SJCRH30 (cell line): Measurements from ENCODE around the gene TP73. TPM values are rescaled to one million over a fixed set of nuclear protein-coding genes. Genes with fewer than 3 reads are reported as not detected.

Source experiments
- DNase-seq, 2 experiments: peaks; one replicate each; pipeline ENCODE4 v3.0.0-alpha.2; 2015 to 2020
- H3K27ac ChIP-seq: fragments of 250-450 bp; sonication (Bioruptor Pico); 2 replicates; pipeline ENCODE4 v1.5.1; 2020; ENCODE audit warnings: mild to moderate bottlenecking, moderate library complexity
- H3K27me3 ChIP-seq: fragments of 250-450 bp; sonication (Bioruptor Pico); 2 replicates; pipeline ENCODE4 v1.5.1; 2020; ENCODE audit warnings: mild to moderate bottlenecking, moderate library complexity
- H3K36me3 ChIP-seq: fragments of 250-450 bp; sonication (Bioruptor Pico); 2 replicates; pipeline ENCODE4 v1.5.1; 2020; ENCODE audit warnings: mild to moderate bottlenecking, moderate library complexity
- H3K4me1 ChIP-seq: fragments of 250-450 bp; sonication (Bioruptor Pico); 2 replicates; pipeline ENCODE4 v1.5.1; 2020; ENCODE audit warnings: mild to moderate bottlenecking, moderate library complexity
- H3K4me3 ChIP-seq: fragments of 250-450 bp; sonication (Bioruptor Pico); 2 replicates; pipeline ENCODE4 v1.5.1; 2020; ENCODE audit warnings: mild to moderate bottlenecking, moderate library complexity
- H3K9me3 ChIP-seq: fragments of 250-450 bp; sonication (Bioruptor Pico); replicated peaks from 2 replicates; pipeline ENCODE4 v1.5.1; 2020; ENCODE audit warnings: mild to moderate bottlenecking, moderate library complexity
- total RNA-seq: library from RNA; depleted of rRNA; stranded (reverse); fragments of >200 nt; shearing (Covaris generic); gene quantifications from 2 replicates; pipeline ENCODE4 v1.2.3, GENCODE V29; 2014

The TP73 gene
- total RNA-seq, 1 experiment from 2014 or later, result 14.9 TPM

DNA sequence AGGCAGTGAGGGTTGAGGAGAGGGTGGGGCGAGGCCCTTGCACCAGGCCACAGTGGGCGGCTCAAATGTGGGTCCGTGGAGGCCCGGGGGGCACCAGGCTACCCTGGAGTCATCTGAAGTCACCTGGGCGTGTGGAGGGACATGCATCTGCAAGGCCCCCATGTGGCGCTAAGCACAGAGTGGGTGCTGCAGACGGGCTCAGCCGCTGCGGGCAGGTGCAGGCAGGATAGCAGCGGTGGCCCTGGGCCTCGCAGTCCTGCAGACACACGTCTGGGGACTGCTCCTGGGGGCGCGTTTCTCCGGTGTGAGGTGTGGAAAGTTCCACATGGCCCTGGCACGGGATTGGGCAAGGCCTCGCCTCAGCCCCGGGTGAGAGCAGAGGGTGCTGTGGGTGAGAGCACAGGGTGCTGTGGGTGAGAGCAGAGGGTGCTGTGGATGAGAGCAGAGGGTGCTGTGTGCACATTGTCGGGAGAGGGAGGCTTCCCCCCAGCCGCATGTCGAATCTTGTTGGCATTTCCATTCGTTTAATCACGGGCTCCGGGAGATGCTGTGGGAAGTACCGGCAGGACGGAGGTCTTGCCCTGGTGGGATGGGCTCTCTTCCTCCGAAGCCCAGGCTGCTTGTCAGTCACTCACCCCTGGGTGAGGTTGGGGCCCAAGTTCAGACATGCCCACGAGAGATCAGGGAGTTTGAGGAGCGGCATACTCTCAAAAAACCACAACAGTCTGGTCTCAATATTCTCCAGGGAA is 46.5 kb downstream of the TP73 start:
- H3K27me3 ChIP-seq, result no peaks in the 10 kb centered on the region
- H3K27ac ChIP-seq, result no peak overlapping the region
- H3K9me3 ChIP-seq, result no peaks in the 10 kb centered on the region
- peaks cover 7% of the 10 kb centered on the region; the same call in 1 of the 2 replicates for H3K4me1 ChIP-seq
- no peak for DNase-seq
- H3K4me3 ChIP-seq, result no peak overlapping the region
- no peaks in the 10 kb centered on the region for H3K36me3 ChIP-seq

DNA sequence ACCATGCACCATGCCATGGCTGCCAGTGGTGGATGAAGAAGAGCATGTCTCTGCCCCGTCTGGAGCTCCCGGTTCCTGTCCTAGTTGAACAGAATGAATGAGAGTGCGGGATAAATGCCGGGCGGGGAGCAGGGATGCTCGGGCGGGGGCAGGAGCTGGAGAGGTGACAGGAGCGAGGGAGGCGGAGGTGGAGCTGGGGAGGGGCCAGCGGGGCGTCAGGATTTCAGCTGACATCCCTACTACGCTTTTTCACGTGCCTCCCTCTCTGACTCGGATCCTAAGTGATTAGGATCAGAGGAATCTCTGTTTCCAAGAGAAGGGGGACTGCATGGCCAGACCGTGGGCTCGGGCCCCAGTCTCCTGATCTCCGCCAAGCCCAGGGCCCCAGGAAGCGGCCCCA is 47.3 kb downstream of the TP73 start:
- DNase-seq, result no peak
- Histone ChIP-seq H3K36me3 (no peaks in the 10 kb centered on the region), H3K4me1 (peaks cover 7% of the 10 kb centered on the region; the same call in 1 of the 2 replicates)

DNA sequence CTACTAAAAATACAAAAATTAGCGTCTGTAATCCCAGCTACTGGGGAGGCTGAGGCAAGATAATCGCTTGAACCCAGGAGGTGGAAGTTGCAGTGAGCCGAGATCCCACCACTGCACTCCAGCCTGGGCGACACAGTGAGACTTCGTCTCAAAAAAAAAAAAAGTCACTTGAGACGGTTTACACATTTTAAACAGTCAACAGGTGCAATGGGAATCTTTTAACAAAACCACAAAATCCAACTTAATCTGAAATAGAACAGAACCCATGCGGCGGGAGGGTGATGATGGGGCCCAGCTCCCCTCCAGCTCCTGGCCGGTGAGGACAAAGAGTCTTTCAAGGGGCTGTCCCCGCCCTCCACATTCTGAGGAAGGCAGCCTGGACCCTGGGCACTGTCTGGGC is 48.3 kb downstream of the TP73 start:
- Histone ChIP-seq H3K27me3 (no peaks in the 10 kb centered on the region), H3K9me3 (no peaks in the 10 kb centered on the region), H3K36me3 (no peaks in the 10 kb centered on the region), H3K4me3 (no peak overlapping the region), H3K27ac (no peak overlapping the region), H3K4me1 (peaks cover 7% of the 10 kb centered on the region; the same call in 1 of the 2 replicates)
- DNase-seq, result peak in 1 of 2 experiments; percentile 53

More for the DNA sequence above, 47.3 kb downstream of the TP73 start:
- Histone ChIP-seq H3K4me3 (no peak overlapping the region), H3K27me3 (no peaks in the 10 kb centered on the region), H3K9me3 (no peaks in the 10 kb centered on the region), H3K27ac (no peak overlapping the region)

DNA sequence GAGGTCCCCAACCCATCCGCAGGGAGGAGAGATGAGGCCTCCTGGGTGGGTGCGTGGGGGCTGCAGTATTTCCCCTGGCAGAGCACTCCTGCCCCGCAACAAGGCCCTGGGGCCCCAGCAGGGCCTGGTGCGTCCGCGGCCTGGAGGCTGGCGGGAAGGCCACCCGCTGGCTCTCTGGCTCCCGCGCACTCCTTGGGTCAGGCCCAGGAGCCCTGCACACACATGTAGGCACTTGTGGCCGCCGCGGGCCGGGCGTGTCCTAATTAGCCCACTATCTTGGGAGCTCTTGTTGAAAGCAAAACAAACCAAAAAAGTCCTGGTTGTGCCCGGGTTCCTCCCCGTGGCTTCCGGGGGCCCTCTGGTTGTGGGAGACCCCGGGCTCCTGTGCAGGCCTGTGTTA is 50.2 kb downstream of the TP73 start:
- no peak overlapping the region for H3K27ac ChIP-seq
- no peak for DNase-seq
- no peaks in the 10 kb centered on the region for H3K9me3 ChIP-seq
- no peaks in the 10 kb centered on the region for H3K27me3 ChIP-seq
- H3K36me3 ChIP-seq, result no peaks in the 10 kb centered on the region
- H3K4me1 ChIP-seq, result peaks cover 7% of the 10 kb centered on the region; the same call in 1 of the 2 replicates
- no peak overlapping the region for H3K4me3 ChIP-seq

DNA sequence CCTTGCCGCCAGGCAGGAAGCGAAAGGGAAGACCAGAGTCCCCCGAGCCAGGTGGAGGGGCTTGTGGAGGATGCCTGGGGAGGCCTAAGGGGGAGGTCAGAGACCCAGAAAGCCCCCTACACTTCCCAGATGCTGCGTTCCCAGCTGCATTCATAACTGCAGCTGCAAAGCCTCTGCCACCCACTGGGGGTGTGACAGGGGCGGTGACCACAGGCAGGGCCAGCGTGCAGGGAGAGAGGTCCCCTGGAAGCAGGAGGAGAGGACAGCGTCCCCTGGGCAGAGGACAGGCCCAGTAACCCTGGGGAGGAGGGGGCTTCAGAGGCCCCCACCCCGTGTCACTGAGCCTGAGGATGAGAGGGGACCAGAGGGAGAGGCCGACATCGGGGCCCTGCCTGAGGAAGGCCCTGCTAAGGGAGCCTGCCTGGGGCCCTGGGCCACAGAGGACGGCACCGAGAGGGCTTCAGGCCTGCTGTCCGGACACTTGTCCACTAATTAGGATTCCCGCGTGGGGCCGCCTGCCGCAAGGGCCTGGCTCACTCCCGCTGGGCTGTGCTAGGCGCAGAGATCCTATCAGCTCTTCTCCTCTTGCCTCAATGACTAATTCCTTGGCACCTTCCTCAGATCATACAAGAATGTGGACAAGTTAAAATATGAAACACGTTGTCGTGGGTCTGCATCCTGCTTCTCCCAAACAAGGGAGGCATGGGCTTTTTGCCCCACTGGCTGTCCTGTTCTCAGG is 50.8 kb downstream of the TP73 start:
- Histone ChIP-seq H3K9me3 (no peaks in the 10 kb centered on the region), H3K36me3 (no peaks in the 10 kb centered on the region), H3K27ac (no peak overlapping the region), H3K4me1 (peaks cover 7% of the 10 kb centered on the region; the same call in 1 of the 2 replicates), H3K27me3 (no peaks in the 10 kb centered on the region), H3K4me3 (no peak overlapping the region)
- DNase-seq, result no peak

DNA sequence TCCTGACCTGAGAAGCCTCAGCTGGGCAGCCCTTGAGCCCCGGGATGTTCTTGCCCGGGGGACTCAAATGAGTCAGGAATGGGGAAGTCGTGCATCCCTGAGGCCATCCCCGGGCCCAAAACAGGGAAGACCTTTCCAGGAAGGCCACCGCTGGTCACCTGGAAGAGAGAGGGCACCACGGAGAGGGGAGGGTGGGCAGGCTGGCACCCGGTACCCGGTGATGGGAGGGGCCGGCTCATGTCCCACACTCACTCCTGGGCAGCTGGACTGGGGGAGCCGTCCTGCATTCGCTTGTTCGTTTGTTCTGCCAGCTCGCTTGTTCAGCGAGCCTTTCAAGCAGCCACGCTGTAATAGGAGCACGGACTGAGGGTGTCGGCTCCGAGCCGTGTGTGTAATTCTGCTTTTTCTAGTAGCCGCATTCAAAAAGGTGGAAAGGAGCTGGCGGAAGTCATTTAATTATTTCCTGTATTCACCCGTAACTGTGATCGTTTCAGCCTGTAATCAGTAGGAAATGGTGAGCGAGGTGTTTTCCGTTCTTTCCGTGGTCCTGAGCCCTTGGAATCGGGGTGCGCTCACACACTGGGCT is 51.6 kb downstream of the TP73 start:
- H3K27ac ChIP-seq, result no peak overlapping the region
- no peak overlapping the region for H3K4me3 ChIP-seq
- H3K36me3 ChIP-seq, result no peaks in the 10 kb centered on the region
- no peaks in the 10 kb centered on the region for H3K9me3 ChIP-seq
- DNase-seq, result no peak
- peaks cover 7% of the 10 kb centered on the region; the same call in 1 of the 2 replicates for H3K4me1 ChIP-seq
- no peaks in the 10 kb centered on the region for H3K27me3 ChIP-seq

DNA sequence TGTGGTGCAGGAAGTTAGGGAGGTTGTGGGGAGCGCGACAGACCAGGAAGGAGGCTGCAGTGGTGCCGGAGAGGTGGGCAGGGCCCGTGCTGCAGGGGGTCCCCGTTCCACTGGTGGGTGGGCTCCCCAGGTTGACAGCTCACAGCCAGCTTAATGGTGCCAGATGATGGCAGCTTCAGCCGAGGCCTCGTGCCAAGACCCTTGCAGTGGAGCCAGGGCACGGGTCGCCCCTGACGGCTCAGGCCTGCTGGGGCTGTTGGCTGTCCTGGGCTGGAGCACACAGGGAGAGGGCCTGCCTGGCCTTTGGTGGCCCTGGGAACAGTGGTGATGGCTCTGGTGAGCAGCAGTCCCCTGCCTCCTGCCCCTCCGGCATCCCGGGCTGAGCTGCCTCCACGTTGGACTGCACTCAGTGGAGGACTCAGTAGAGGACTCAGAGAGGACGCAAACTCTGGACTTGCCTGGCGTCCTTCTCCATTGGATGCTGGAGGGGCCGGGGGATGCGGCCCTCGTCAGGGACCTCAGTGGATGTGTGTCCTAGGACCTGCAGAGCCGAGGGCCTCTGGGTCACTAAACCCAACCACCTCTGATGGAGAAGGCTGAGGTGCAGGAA is 53.1 kb downstream of the TP73 start:
- no peak for DNase-seq
- H3K36me3 ChIP-seq, result no peaks in the 10 kb centered on the region
- H3K9me3 ChIP-seq, result no peaks in the 10 kb centered on the region
- no peak overlapping the region for H3K4me3 ChIP-seq
- H3K4me1 ChIP-seq, result peaks cover 7% of the 10 kb centered on the region; the same call in 1 of the 2 replicates
- no peaks in the 10 kb centered on the region for H3K27me3 ChIP-seq
- H3K27ac ChIP-seq, result no peak overlapping the region

DNA sequence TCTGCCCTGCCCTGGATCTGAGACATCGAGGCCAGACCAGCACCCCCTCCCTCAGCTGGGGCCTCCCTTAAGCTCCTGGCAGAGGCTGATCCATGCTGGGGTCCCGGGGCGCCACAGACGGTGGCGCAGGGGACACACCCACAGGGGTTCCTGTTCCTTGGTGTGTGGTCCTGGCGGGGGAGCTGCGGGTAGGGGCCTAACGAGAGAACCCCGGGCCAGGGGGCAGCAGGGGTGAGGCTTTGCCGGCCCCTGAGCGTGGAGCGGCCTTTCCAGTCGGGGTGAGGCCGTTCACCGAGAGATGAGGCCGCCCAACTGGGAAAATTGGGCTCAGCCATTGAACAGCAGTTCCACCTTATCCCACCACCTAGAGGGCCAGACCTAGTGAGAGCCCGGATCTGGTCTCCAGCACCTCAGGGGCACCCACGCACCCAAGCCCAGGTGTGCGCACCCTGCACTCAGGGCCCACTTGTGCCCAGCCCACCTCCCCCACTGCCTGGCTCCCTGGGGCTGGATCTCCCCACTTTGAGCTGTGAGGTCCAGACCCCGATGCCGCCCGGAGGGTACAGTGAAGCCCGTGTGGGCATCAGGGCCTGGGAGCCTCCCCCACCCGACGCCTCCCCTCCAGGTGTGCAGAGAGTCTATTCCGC is 54.5 kb downstream of the TP73 start:
- no peak overlapping the region for H3K27ac ChIP-seq
- no peak overlapping the region for H3K4me3 ChIP-seq
- H3K27me3 ChIP-seq, result no peaks in the 10 kb centered on the region
- DNase-seq, result no peak
- H3K9me3 ChIP-seq, result no peaks in the 10 kb centered on the region
- H3K4me1 ChIP-seq, result peaks cover 10% of the 10 kb centered on the region; the same call in 1 of the 2 replicates
- H3K36me3 ChIP-seq, result no peaks in the 10 kb centered on the region

DNA sequence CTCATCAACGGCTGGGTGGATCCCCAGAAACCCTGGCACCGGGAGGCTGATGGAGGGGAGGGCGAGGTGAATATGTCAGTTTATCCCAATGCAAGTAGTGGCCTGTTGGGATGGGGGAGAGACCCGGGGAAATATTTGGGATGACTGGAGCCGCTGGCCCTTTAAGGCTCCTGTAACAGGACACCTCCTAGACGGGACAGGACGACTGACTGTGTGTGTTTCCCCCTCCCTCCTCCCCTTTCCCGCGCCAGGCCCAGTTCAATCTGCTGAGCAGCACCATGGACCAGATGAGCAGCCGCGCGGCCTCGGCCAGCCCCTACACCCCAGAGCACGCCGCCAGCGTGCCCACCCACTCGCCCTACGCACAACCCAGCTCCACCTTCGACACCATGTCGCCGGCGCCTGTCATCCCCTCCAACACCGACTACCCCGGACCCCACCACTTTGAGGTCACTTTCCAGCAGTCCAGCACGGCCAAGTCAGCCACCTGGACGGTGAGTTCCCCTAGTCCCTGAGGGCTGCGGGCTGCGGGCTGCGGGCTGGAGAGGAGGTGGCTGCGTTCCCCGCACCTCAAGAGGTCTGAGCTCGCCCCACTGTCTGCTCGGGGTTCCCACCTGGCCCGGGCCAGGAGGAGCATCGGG is 55.1 kb downstream of the TP73 start:
- Histone ChIP-seq H3K27me3 (no peaks in the 10 kb centered on the region), H3K36me3 (no peaks in the 10 kb centered on the region), H3K4me3 (no peak overlapping the region), H3K9me3 (no peaks in the 10 kb centered on the region), H3K27ac (no peak overlapping the region), H3K4me1 (peaks cover 15% of the 10 kb centered on the region; the same call in 1 of the 2 replicates)
- DNase-seq, result peak in 1 of 2 experiments; percentile 29

DNA sequence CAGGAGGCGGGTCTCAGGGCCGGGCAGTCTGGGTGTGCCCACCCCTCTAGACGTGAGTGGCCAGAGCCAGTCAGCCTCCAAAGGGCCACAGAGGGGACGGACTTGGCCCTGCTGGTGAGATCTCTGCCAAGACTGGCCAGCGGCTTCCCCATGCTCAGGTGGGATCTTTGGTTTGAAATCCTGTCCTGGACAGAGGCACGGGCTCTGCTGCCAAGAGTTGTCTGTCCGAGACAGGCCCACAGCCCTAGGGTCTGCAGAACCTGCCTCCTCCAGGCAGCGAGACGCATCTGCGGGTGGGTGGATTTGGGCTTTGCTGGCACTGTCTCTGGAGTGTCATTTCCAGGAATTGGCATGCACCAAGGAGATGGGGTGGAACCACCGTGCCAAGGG is 55.6 kb downstream of the TP73 start:
- H3K4me1 ChIP-seq, result peaks cover 18% of the 10 kb centered on the region
- no peak overlapping the region for H3K4me3 ChIP-seq
- H3K27ac ChIP-seq, result no peak overlapping the region
- DNase-seq, result no peak
- H3K27me3 ChIP-seq, result no peaks in the 10 kb centered on the region
- H3K9me3 ChIP-seq, result no peaks in the 10 kb centered on the region
- no peaks in the 10 kb centered on the region for H3K36me3 ChIP-seq

DNA sequence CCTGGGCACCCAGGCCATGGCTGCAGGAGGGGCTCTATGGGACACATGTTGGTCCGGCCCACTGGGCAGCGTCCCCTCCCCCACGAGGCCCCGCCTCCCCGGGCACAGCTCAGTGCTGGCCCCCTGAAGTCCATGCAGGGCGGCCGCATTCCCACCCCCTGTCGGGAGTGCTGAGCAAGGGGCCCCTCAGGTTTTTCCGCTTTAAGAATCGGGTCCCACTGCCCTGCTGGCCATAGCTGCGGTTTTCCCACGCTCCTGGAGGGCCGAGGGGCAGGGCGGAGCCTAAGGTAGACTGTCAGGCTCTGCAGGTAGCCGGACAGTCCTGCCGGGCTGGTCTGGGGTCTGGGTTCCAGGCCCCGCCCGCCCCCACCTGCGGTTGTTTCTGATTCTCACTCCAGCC is 56.5 kb downstream of the TP73 start:
- no peaks in the 10 kb centered on the region for H3K27me3 ChIP-seq
- H3K36me3 ChIP-seq, result no peaks in the 10 kb centered on the region
- no peaks in the 10 kb centered on the region for H3K9me3 ChIP-seq
- H3K27ac ChIP-seq, result no peak overlapping the region
- peaks cover 22% of the 10 kb centered on the region for H3K4me1 ChIP-seq
- H3K4me3 ChIP-seq, result no peak overlapping the region
- DNase-seq, result no peak

DNA sequence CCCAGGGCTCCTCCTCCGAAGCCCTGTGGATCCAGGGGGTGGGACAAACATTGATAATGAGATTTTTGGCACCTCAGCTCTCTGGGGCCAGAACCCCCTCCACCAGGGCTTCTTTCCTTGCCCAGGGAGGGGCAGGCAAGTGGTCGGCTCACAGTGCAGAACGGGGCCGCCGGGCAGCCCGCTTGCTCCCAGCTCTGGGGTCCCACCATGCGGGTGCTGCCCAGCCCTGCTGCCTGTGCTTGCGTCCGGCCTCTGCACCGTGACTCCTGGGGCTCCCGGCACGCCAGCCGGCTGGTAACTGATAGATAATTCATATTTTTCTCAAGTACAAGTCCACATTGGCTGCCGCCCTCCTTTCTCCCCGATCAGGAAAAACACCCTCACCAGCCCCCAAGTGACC is 57.9 kb downstream of the TP73 start:
- no peaks in the 10 kb centered on the region for H3K27me3 ChIP-seq
- no peaks in the 10 kb centered on the region for H3K36me3 ChIP-seq
- H3K4me1 ChIP-seq, result peaks cover 37% of the 10 kb centered on the region
- no peak overlapping the region for H3K4me3 ChIP-seq
- no peak for DNase-seq
- H3K27ac ChIP-seq, result no peak overlapping the region
- no peaks in the 10 kb centered on the region for H3K9me3 ChIP-seq

DNA sequence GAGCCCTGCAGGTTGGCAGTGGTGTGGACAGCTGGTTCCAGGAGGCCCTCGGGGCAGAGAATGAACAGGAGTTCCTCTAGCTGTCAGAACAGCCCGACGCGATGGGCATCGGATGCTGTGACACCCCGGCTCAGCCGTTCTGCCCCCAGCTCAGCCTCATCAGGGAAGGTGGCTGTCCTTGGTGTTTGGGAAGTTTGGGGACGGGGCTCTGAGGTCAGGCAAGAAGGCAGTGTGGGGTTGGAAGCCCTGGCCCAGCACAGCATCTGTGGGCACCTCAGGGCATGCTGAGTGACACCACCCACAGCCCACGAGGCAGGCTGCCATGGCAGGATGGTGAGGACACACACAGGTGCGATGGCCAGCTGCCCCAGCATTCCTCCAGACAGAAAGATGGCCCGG is 59.1 kb downstream of the TP73 start:
- no peak for DNase-seq
- no peaks in the 10 kb centered on the region for H3K27me3 ChIP-seq
- H3K36me3 ChIP-seq, result no peaks in the 10 kb centered on the region
- H3K27ac ChIP-seq, result no peak overlapping the region
- H3K9me3 ChIP-seq, result no peaks in the 10 kb centered on the region
- H3K4me1 ChIP-seq, result peaks cover 37% of the 10 kb centered on the region
- no peak overlapping the region for H3K4me3 ChIP-seq

DNA sequence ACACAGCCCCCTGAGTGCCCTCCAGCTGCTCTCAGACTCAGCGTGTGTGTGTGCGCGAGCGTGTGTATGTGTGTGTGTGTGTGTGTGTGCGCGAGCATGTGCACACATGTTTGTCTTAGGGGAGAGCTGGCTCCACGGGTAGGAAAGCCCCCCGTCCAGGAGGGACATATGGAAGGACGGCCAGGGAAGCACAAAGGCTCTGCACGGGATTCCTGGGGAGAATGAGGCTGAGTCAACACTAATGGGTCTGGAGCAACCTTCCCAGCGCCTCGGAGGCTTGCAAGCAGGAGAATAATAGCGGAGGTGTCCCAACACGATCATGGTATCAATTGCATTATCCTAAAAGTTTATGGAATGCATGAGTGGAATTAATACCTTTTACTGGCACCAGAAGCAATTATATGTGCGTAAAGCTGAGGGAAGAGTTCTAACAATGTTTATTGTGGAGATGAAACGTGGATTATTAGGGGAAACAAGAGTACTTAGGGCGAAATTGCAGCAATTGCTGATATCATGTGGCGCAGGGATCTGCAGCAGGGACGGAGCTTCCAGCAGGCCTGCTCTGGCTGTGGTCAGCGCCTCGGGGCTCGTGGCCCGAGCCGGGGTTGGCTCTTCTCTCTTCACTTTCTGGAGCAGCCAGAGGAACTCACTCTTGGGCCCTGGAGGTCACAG is 59.6 kb downstream of the TP73 start:
- Histone ChIP-seq H3K36me3 (no peaks in the 10 kb centered on the region), H3K9me3 (no peaks in the 10 kb centered on the region), H3K4me3 (no peak overlapping the region), H3K27me3 (no peaks in the 10 kb centered on the region), H3K27ac (no peak overlapping the region), H3K4me1 (peaks cover 37% of the 10 kb centered on the region)
- no peak for DNase-seq
